ENCODE results near the gene IDH2.
"Not testable (repeated sequence)": the region's sequence is repeated elsewhere in the genome, so short reads cannot be mapped to it uniquely, and the experiment has no call there.

Gene IDH2

DNA sequence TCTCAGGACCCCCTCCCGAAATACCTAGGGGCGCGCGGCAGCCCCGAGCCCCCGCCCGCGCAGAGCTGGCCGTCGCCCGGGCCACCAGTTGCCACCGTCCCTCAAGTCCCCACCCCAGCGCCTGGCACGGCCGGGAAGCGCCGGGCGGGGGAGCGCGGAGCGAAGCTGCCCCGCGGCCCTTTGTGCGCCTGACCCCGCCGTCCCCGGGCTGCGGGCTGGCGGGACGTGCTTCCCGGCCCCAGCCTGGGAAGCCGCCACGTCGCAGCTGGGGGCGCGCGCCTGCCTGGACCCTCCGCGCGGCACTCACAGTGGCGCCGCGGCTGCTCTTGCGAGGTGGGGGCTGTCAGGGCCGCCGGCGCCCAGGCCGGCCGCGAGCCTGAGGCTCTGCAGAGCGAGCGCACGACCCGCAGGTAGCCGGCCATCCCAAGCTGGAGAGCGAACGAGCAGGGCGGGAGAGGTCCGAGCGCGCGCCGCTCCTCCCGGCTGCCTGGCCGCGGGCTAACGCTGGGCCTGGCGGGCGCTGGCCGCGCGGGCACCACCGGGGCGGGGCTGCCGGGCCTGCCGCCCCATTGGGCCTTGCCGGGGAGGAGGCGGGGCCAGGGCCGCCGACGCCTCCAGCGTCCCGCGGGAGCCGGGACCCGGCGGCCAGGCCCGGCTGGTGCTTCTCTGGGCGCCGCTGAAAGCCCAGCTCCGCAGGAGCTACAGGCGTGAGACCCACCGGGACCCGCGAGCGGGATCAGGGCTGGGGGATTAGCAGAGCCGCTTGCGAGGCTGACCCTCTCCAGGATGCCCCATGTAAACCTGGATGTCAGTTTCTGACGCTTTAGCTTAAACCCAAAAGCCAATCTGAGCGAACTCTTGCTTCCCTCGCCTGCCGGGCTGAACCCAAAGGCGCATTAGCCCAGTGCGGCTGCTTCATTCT, at the start of gene IDH2:
IDH2 (minus strand) TSS at position 500 of the 922 bp plus-strand sequence; CDS start at position 422, 78 bp downstream.
- DNase-seq (ENCODE audit: low read depth) = no peak

DNA sequence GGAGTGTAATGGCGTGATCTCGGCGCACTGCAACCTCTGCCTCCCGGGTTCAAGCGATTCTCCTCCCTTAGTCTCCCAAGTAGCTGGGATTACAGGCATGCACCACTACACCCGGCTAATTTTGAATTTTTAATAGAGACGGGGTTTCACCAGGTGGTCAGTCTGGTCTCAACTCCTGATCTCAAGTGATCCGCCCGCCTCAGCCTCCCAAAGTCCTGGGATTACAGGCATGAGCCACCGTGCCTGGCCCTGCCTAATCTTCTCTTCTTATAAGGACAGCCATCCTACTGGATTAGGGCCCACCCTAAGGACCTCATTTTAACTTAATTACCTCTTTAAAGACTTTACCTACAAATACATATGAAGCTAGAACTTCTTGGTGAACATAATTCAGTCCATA, 48.3 kb upstream of the IDH2 start:
- not testable (repeated sequence) for DNase-seq (ENCODE audit: low read depth)

DNA sequence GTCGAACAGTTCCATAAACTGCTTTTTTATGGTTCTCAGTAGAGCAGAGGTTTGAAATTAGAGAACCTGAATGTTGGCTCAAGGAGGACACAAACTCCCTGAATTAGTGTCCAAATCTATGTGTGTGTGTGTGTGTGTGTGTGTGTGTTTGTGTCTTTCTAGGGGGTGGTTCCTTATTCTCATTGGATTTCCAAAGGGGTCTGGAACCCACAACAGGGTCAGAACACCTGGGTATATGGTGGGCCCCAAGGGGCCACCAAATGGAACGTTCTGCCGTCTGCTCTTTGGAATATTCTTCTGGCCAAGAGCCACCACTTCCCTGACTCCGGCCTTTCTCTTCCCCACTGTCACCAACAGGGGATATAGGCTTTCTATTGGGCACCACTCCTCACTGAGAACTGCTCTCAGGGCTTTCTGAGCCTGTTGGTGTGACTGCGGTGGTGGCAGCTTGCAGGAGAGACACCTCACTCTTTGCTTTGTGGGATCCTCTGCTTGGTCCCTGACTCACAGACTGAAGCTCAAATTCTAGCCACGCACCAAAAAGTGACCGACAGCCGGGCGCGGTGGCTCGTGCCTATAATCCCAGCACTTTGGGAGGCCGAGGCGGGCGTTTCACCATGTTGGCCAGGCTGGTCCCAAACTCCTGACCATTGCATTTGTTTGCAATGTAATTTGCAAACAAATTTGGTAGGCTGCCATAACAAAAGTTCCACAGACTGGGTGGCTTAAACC, 47.5 kb upstream of the IDH2 start:
- no peak for DNase-seq (ENCODE audit: low read depth)

GRCh38 chr15:90146198-90146761, 44.0 kb upstream of the IDH2 start:
- DNase-seq (ENCODE audit: low read depth) = not testable (repeated sequence)

DNA sequence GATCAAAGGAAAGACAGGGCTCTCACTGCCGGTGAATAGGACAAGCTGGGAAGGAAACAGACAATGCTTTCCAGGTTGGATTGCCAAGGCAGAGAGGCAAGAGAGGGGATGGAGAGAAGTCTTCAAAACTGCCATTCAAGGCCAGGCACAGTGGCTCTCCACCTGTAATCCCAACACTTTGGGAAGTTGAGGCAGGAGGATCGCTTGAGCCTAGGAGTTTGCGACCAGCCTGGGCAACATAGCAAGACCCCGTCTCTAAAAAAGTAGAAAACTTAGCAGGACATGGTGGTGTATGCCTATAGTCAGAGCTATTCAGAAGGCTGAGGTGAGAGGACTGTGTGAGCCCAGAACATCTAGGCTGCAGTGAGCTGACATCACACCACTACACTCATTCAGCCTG, 43.5 kb upstream of the IDH2 start:
- no peak for DNase-seq (ENCODE audit: low read depth)

DNA sequence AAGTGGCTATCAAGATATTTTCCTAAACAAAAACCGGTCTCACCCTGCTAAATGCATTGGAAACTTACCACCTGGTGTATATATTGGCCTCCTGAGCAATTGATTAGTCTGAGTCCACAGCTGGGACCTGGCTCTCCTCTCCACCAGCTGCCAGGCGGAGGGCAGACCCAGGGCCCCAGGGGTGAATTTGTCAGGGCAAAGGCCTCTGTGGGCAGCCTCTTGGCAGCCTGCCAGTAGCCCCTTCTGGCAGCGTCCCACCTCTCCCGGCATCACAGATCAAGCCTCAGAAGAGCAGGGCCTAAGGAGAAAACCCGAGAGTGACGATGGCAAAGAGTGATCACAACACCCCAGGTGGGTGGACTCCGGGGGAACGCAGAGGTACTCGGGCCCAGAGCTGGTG, 43.0 kb upstream of the IDH2 start:
- no peak for DNase-seq (ENCODE audit: low read depth)

- peak; percentile 30 for DNase-seq (ENCODE audit: low read depth)
Measured at GRCh38 chr15:90143166-90143655, 40.9 kb upstream of the IDH2 start.

DNA sequence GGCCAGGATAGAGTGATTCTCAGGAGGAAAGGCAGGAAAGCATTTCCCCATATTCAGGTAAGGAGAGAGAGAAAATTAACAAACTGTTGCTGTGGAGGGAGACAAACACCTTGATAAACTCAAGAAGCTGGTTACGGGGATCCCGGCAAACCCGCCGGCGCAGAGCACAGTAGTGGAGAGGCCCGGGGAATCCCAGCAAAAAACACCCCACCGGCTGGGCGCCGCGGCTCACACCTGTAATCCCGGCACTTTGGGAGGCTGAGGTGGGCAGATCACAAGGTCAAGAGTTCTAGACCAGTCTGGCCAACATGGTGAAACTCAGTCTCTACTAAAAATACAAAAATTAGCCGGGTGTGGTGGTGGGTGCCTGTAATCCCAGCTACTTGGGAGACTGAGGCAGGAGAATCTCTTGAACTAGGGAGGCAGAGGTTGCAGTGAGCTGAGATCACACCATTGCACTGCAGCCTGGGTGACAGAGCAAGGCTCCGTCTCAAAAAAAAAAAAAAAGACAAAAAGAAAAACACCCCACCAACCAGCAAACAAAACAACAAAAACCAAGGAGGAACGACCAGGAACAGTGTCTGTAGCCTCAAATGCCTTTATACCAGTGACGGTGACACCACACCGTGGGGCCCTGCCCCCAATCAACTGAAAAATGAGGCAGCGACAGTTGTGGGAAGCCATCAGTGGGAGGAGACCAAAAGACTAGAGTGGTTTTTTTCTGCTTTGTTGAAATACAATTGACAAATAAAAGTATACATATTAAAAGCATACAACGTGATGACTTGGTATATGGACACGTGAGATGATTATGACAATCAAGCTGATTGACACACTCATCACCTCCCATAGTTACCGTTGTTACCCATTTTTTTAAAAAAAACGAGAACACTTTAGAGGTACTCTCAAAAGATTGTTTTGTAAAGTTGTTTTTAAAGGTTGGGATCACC, 40.2 kb upstream of the IDH2 start:
- DNase-seq (ENCODE audit: low read depth) = peak; percentile 15

DNA sequence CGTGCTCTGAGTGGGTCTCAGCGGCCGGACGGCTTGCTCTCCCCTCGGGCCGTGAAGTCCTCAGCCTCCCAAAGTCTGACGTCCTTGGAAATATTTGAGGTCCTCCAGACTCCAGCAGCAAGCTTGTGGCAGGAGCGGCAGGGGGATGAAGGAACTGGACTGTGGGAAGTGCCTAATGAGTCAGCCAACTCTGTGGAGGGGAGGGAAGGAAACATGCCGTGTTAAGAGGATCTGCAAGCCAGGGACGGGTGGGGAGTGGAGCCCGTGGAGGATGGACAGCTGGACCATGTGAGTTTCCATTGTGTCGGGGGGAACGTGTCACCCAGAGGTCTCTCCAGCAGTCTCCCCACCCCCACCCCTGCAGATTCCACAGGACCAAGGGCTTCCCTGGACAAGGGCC, 39.4 kb upstream of the IDH2 start:
- no peak for DNase-seq (ENCODE audit: low read depth)

DNA sequence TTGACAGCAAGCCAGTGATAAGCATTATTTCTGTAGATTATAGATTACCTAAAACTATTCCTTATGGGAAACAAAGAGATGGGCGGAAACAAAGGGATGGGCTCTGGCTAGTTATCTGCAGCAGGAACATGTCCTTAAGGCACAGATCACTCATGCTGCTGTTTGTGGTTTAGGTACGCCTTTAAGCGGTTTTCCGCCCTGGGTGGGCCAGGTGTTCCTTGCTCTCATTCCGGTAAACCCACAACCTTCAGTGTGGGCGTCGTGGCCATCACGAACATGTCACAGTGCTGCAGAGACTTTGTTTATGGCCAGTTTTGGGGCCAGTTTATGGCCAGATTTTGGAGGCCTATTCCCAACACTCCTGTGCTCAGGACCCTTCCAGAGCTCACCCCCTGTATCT, 37.3 kb upstream of the IDH2 start:
- DNase-seq (ENCODE audit: low read depth) = not testable (repeated sequence)

- DNase-seq (ENCODE audit: low read depth) = no peak
Measured at GRCh38 chr15:90138071-90138833, 36.0 kb upstream of the IDH2 start.

- no peak for DNase-seq (ENCODE audit: low read depth)
Measured at GRCh38 chr15:90132437-90132836, 30.2 kb upstream of the IDH2 start.

GRCh38 chr15:90131848-90132247, 29.6 kb upstream of the IDH2 start:
- no peak for DNase-seq (ENCODE audit: low read depth)

GRCh38 chr15:90130291-90130690, 28.0 kb upstream of the IDH2 start:
- no peak for DNase-seq (ENCODE audit: low read depth)

- no peak for DNase-seq (ENCODE audit: low read depth)
Measured at GRCh38 chr15:90126596-90127435, 24.5 kb upstream of the IDH2 start.

DNA sequence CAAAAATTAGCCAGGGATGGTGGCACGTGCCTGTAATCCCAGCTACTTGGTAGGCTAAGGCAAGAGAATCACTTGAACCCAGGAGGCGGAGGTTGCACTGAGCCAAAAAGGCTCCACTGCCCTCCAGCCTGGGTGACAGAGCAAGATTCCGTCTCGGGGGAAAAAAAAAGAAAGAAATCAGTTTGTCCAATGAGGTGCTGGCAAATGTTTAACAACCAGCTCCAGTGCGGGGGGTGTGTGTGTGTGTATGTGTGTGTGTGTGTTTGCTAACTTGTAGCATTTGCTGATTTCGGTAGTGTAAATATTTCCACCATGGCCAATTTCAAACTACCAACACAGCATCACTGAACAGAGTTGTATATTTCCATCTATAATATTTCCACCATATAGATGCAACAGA, 23.8 kb upstream of the IDH2 start:
- DNase-seq (ENCODE audit: low read depth) = no peak

- DNase-seq (ENCODE audit: low read depth) = no peak
Measured at GRCh38 chr15:90124507-90124906, 22.2 kb upstream of the IDH2 start.

DNA sequence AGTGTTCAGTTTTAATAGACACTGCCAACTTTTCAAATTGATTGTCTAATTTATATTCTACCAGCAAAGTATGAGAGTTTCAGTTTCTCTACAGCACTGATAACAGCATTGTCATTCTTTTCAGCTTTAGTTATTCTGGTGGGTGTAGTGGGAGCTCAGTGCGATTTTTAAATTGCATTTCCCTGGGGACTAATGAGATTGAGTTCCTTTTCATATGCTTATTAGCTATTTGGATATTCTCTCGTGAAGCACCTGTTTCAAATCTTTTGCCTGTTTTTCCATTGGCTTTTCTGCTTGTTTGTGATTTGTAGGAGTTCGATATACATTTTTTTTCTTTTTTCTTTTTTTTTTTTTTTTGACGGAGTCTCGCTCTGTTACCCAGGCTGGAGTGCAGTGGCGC, 18.8 kb upstream of the IDH2 start:
- DNase-seq (ENCODE audit: low read depth) = no peak

DNA sequence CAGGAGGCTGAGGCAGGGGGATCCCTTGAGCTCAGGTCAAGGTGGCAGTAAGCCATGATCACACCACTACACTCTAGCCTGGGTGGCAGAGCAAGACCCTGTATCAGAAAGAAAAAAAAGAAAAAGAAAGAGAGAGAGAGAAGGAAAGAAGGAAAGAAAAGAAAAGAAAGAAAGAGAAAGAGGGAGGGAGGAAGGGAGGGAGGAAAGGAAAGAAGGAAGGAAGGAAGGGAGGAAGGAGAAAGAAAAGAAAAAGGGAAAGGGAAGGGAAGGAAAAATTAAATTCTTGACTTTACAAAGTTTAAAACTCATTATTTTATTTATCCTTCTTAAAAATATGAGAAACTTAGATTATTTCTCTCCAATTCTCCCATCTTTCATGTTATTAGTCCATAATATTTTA, 17.1 kb upstream of the IDH2 start:
- DNase-seq (ENCODE audit: low read depth) = no peak

GRCh38 chr15:90115783-90116182, 13.5 kb upstream of the IDH2 start:
- no peak for DNase-seq (ENCODE audit: low read depth)
